LHCN-M2 (cell line): ENCODE measurements around the gene AHI1. TPM values are rescaled to one million over a fixed set of nuclear protein-coding genes. Genes with fewer than 3 reads are reported as not detected.

Experiments used
- DNase-seq: peaks from one replicate; pipeline ENCODE4 v3.0.0-alpha.2; 2012; ENCODE audit warnings: low read depth
- total RNA-seq: library from RNA; depleted of rRNA; stranded (reverse); fragments of >200 nt; gene quantifications from 2 replicates; pipeline ENCODE4 v1.2.3, GENCODE V29; 2014

The AHI1 gene
- total RNA-seq, 1 experiment from 2014 or later, result 30.1 TPM

DNA sequence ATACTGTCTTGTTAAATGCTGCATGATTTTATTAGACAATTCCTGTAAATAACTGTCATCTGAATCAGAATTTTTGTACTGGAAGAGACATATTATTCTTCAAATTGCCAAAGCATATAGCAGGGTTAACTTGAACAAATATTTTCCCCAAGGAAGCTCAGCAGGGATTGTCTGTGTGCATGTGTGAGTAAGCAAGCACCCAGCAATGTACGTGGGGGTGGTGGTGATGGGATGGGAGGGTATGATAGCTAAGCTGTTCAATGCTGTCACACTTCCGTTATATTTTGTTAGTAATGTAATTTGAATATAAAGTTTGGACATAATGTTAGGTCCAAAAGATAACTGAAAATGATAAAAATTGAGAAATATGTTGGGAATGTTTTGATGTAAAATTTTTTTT is 198.3 kb downstream of the AHI1 start:
- peak; percentile 62 for DNase-seq

DNA sequence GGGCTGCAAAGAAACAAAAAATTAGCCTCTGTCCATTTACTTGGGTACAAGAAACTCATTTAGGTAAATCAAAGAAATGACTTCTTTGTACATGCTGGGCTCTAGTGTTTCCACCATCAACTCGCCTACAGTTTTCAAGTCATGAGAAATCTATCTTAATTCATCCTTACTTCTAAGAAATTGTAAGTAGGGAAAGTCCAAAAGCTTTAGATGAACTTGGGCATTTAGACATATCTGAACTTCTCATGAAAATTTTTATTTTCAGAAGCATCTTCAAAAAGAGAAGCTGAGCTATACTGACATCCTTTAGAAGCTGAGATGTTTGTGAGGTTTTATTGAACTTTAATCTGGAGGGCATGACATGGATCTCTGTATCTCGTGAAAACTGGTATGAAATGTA is 199.1 kb downstream of the AHI1 start:
- DNase-seq, result no peak

- DNase-seq, result no peak
Measured at GRCh38 chr6:135296715-135297114, 200.8 kb downstream of the AHI1 start.

DNA sequence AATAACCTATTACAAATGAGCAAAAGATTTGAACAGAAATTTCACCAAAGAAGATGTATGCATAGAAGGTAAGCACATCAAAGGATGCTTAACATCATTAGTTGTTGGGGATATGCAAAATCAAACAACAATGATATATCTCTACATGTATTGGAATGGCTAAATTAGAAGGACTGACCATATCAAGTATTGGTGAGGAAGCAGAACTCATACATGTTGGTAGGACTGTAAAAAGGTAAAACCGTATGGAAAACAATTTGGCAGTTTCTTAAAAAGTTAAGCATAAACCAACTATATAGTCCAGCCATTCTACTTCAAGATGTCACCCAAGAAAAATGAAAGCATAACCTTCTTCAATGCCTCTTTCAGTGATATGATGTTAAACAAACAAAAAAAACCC is 202.5 kb downstream of the AHI1 start:
- DNase-seq, result no peak

DNA sequence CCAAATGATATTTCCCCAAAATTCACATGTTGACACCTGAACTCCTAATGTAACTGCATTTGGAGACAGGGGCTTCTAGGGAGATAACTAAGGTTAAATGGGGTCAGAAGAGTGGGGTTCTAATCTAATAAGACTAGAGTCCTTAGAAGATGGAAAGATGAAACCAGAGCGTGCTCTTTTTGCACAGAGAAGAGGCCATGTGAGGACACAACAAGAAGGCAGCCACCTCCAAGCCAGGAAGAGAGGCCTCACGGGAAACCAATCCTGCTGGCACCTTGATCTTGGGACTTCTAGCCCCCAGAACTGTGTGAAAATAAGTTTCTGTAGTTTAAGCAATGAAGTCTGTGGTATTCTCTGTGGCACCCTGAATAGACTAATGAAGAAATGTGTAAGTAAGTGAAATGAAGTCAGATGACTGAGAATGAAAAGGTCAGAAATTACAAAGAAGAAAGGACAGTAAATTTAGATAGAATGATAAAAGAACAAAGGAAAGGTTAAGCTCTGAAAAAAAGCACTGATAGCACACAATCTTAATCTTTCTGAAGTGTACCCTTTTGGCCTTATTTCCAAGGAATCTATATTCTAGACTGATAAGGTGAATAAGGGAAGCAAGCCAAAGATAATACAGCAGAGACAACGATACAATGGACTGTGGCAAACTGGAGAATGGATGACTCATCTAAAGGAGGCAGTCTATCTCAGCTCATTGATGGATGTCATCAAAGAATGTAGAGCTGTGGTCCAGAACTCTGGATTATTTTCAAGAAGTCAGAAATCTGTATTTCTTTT is 206.1 kb downstream of the AHI1 start:
- DNase-seq, result peak; percentile 57

DNA sequence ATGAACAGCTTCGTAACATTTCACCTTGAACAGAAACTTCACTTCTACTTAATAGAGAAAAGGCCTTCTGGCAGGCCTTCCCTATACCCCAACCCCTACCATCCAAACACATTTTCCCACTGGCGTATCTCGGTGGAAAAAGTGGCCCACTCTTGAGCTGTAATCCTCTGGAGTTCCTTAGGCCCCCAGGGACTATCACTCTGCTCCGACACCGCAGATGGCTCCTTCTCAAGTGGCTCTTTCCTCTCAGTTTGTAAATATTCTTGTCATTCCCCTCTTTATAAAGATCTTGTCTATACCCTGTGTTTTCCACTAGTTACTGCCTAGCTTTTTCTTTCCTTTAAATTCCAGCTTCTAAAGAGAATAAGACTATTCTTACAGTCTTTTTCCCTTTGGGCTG is 207.7 kb downstream of the AHI1 start:
- DNase-seq, result no peak

- DNase-seq, result no peak
Measured at GRCh38 chr6:135286962-135287538, 210.5 kb downstream of the AHI1 start.

DNA sequence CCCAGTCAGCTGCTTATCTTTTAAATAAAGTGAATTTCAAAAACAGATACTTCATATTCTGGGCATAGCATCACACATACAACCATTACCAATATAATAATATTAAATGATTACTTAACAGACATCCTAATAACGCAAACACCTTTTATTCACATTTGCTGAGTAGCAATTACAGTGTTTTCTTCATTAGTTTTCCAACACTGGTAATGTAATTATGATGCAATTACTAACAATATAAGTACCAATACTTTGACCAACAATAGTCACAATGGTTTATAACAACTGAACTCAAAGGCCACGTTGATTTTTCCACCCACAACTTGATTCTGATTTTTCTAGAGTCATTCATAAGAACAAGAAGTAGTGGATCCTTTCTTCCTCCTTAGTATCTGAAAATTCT is 212.4 kb downstream of the AHI1 start:
- no peak for DNase-seq

- DNase-seq, result no peak
Measured at GRCh38 chr6:135283926-135284325, 213.6 kb downstream of the AHI1 start.

- DNase-seq, result no peak
Measured at GRCh38 chr6:135282395-135282794, 215.1 kb downstream of the AHI1 start.

DNA sequence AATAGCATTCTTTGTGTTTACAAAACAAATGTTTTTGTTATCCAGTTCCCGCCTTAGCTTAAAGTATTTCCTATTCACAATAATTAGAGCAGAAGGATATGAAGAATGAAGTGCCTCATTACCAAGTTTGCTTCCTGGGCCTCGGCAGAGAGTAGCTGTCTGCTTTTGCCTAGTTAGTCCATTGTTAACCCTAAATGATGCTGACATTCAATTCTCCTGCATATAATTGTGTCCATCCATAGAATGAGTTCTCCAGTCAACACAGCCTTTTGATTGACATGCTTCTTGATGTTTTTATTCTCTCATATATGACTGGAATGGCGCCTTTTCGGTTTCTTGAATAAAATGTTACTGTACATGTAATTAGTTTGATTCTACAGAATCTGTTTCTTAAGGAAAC is 215.6 kb downstream of the AHI1 start:
- DNase-seq, result no peak

GRCh38 chr6:135281227-135281626 is 216.3 kb downstream of the AHI1 start:
- DNase-seq, result no peak

- peak; percentile 8 for DNase-seq
Measured at GRCh38 chr6:135280375-135281136, 217.0 kb downstream of the AHI1 start.

DNA sequence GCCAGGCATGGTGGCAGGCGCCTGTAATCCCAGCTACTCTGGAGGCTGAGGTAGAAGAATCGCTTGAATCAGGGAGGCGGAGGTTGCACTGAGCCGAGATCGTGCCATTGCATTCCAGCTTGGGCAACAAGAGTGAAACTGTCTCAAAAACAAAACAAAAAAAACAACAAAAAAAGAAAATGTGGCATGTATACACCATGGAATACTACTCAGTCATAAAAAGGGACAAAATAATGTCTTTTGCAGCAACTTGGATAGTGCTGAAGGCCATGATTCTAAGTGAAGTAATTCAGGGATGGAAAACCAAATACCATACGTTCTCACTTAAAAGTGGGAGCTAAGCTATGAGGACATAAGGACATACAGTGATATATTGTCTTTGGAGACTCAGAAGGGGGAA is 220.1 kb downstream of the AHI1 start:
- DNase-seq, result no peak

DNA sequence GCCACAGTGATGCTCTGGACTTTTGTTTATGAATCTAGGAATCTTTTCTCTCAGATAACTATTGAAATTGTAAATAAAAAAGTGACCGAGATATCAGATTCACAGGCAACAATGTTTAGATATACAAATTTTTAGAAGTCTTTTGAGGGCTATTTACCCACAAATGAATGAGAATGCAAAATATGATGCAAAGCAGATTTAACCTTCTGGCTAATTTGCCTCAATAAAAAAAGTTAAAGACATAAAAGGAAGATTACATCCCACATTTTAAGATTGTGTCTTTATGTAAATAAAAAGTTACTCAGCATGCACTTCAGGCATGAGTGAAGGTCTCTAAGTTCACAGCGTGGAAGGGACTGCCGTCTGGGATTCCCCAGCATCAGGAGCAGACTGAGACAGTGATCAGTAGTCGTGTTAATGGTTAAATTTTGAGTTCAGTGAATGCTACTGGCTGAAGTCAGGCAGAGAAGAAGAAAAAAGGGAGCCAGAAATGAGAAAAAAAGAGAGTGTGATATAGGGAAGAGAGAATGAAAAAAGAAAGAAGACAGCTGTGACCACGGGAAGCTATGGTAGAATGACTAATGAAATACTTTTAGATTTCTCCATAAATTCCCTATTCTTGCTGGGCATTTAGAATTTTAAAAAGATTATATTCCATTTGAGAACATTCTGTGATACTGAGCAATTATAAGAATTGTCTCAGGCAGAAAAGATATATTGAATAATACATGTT is 222.8 kb downstream of the AHI1 start:
- peak; percentile 42 for DNase-seq

GRCh38 chr6:135271626-135272025 is 225.9 kb downstream of the AHI1 start:
- no peak for DNase-seq

- no peak for DNase-seq
Measured at GRCh38 chr6:135270676-135271536, 226.6 kb downstream of the AHI1 start.

- DNase-seq, result no peak
Measured at GRCh38 chr6:135269481-135269891, 228.1 kb downstream of the AHI1 start.

DNA sequence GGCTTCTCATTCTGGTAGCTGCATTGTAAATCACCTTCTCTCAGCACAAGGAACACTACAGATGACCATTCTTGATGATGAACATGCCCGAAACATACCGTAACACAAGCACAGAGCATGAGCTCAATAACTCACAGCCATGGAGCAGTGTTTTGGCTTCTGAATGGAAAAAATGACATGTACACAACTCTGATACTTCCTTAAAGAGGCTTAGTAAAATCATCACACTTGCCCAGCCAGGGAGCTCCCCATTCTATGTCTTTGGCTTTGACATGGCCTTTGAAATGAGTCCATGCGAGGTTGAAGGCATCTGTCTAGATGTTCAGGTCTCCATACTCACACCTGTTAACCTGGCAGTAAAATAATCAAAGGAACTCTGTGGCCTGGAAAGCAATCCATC is 228.8 kb downstream of the AHI1 start:
- no peak for DNase-seq

GRCh38 chr6:135268263-135268662 is 229.3 kb downstream of the AHI1 start:
- DNase-seq, result no peak

DNA sequence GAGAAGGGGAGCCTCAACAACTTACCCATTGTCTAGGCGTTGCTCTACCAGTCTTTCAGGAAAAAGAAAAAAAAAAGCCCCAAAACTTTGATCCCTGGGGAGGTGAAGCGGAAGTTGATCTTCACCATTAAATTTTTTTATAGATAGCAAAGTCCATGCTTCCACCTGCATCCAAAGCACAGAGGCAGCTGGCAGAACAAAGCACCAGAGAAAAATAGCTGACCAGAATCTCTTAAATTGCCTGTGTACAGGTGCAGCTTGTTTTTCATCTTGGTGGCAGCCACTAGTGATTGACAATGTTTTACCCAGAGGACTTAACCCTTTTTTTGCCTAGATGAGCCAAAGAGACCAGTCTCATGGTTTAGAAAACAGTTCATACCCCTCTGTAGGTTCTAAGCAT is 230.5 kb downstream of the AHI1 start:
- DNase-seq, result no peak
